Thyroid gland (tissue), 4 donors: Measurements from ENCODE around the gene PIGR.

Experiments
- POLR2A ChIP-seq, 2 donors: fragments of 450-650 bp; IDR thresholded peaks; one replicate each; pipeline ENCODE4 v1.6.1; 2017; ENCODE audit warnings: antibody characterized with exemption in 2 of 2, mild to moderate bottlenecking in 2 of 2, moderate library complexity in 1 of 2
- TF ChIP-seq, protein P1 (sequence below), 6 experiments: fragments of 200-600 bp in 3 of 6; fragments of 450-650 bp in 3 of 6; sonication (generic) in 3 of 6; IDR thresholded peaks; one replicate each; pipeline ENCODE4 v1.5.1; 2016 to 2019; ENCODE audit warnings: antibody characterized with exemption in 6 of 6, mild to moderate bottlenecking in 2 of 6, inconsistent platforms in 1 of 6, moderate library complexity in 1 of 6

- TF ChIP-seq, protein P1, sequence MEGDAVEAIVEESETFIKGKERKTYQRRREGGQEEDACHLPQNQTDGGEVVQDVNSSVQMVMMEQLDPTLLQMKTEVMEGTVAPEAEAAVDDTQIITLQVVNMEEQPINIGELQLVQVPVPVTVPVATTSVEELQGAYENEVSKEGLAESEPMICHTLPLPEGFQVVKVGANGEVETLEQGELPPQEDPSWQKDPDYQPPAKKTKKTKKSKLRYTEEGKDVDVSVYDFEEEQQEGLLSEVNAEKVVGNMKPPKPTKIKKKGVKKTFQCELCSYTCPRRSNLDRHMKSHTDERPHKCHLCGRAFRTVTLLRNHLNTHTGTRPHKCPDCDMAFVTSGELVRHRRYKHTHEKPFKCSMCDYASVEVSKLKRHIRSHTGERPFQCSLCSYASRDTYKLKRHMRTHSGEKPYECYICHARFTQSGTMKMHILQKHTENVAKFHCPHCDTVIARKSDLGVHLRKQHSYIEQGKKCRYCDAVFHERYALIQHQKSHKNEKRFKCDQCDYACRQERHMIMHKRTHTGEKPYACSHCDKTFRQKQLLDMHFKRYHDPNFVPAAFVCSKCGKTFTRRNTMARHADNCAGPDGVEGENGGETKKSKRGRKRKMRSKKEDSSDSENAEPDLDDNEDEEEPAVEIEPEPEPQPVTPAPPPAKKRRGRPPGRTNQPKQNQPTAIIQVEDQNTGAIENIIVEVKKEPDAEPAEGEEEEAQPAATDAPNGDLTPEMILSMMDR (IDR thresholded peaks at IDR 0.05): no peak
- TF ChIP-seq POLR2A (IDR thresholded peaks at IDR 0.05): no peak
Measured at GRCh38 chr1:206932177-206932576, 14.1 kb downstream of the PIGR start.
